ENCODE data around the gene LZIC. TPM values are rescaled to one million over a fixed set of nuclear protein-coding genes. Genes with fewer than 3 reads are reported as not detected.

Gene LZIC
- polyA plus RNA-seq, 1 of the 3 experiments (the other 2 are of a cell fraction): 9.6 TPM

- ChIA-PET POLR2A (no interaction called here), CTCF (no interaction called here)
- DNase-seq: no peak
- no peak for TF ChIP-seq REST (IDR thresholded peaks at IDR 0.05; ENCODE audit: low read depth, low read length)
- no peak for TF ChIP-seq POLR2AphosphoS5 (IDR thresholded peaks at IDR 0.05; ENCODE audit: low read depth, low read length)
- TF ChIP-seq GABPA (IDR thresholded peaks at IDR 0.05; ENCODE audit: low read depth): no peak
- no peak for TF ChIP-seq NRF1 (IDR thresholded peaks at IDR 0.05; ENCODE audit: low read depth, low read length)
- no peak for TF ChIP-seq PBX3 (IDR thresholded peaks at IDR 0.05)
- TF ChIP-seq TCF12 (IDR thresholded peaks at IDR 0.05): peak; percentile 36; the same call in 1 of the 2 replicates
- no peak for TF ChIP-seq FOXM1 (IDR thresholded peaks at IDR 0.05; ENCODE audit: low read depth)
- TF ChIP-seq RXRA (IDR thresholded peaks at IDR 0.05; ENCODE audit: borderline replicate concordance, low read depth): peak; percentile 22; the same call in 1 of the 2 replicates
- no peak for TF ChIP-seq MXI1 (IDR thresholded peaks at IDR 0.05; ENCODE audit: low read depth, low read length)
- TF ChIP-seq USF1 (IDR thresholded peaks at IDR 0.05; ENCODE audit: borderline replicate concordance, low read depth): no peak
- TF ChIP-seq FOSL2 (IDR thresholded peaks at IDR 0.05; ENCODE audit: borderline replicate concordance, low read depth): peak; percentile 57; the same call in 1 of the 2 replicates
- no peak for TF ChIP-seq CTCF (IDR thresholded peaks at IDR 0.05)
- TF ChIP-seq JUND (IDR thresholded peaks at IDR 0.05): peak; percentile 59; the same call in 1 of the 2 replicates
- TF ChIP-seq ZBTB33 (IDR thresholded peaks at IDR 0.05; ENCODE audit: borderline replicate concordance, low read depth): no peak
- no peak for TF ChIP-seq CHD2 (IDR thresholded peaks at IDR 0.05; ENCODE audit: low read length, partially characterized antibody)
- TF ChIP-seq GATA2 (CRISPR knock-in tag; IDR thresholded peaks at IDR 0.05): no peak
- no peak for TF ChIP-seq EZH2phosphoT487 (IDR thresholded peaks at IDR 0.05; ENCODE audit: borderline replicate concordance, low read depth)
- TF ChIP-seq RCOR1 (IDR thresholded peaks at IDR 0.05; ENCODE audit: low read length): no peak
- TF ChIP-seq MEF2A (IDR thresholded peaks at IDR 0.05; ENCODE audit: borderline replicate concordance, low read depth): no peak
- TF ChIP-seq EP300 (IDR thresholded peaks at IDR 0.05; ENCODE audit: borderline replicate concordance in 1 of 2, low read depth in 1 of 2, low read length in 1 of 2): peak in 1 of 2 experiments; percentile 7; a peak in 1 of 4 replicates
- TF ChIP-seq IRF3 (IDR thresholded peaks at IDR 0.05; ENCODE audit: low read depth, low read length): no peak
- TF ChIP-seq USF2 (IDR thresholded peaks at IDR 0.05; ENCODE audit: borderline replicate concordance, low read depth, low read length): no peak
Observed at GRCh38 chr1:9881838-9882249, 61.3 kb downstream of the LZIC start.

More at GRCh38 chr1:9881838-9882249, 61.3 kb downstream of the LZIC start:
- Histone ChIP-seq H3K27me3 (ENCODE audit: insufficient read depth) (no peaks in the 10 kb centered on the region), H2AFZ (ENCODE audit: low read depth) (no peak overlapping the region), H3K79me2 (ENCODE audit: insufficient read depth) (peaks cover 9% of the 10 kb centered on the region; the same call in 1 of the 2 replicates), H3K9me3 (no peaks in the 10 kb centered on the region), H3K4me2 (peak overlapping the region; percentile 31; the same call in 1 of the 2 replicates), H3K9me2 (no peaks in the 10 kb centered on the region), H3K4me3 (ENCODE audit: low read depth in 2 of 2, low read length in 1 of 2) (no peak overlapping the region), H3F3A (replicated peaks; ENCODE audit: insufficient read depth) (peaks cover 5% of the 10 kb centered on the region), H4K20me1 (ENCODE audit: insufficient read depth) (peaks cover 3% of the 10 kb centered on the region; the same call in 1 of the 2 replicates), H3K9ac (no peak overlapping the region), H3K36me3 (replicated peaks in 1 of 2; ENCODE audit: control insufficient read depth in 1 of 2, insufficient read depth in 2 of 2, low read length in 1 of 2) (peaks cover 0 to 1% of the 10 kb centered on the region in 2 experiments), H3K27ac (ENCODE audit: low read depth in 2 of 2, low read length in 1 of 2) (peak overlapping the region in 1 of 2 experiments; percentile 28; a peak in 1 of 4 replicates), H3K4me1 (ENCODE audit: control insufficient read depth in 1 of 2, insufficient read depth in 2 of 2, low read depth in 1 of 2, low read length in 1 of 2) (peaks cover 4 to 5% of the 10 kb centered on the region in 2 experiments; a peak in 1 of 4 replicates)
- 50% methylated on average over 2 of the region's 2 CpGs for WGBS (ENCODE audit: low lambda C conversion rate)

Data from SK-N-SH (cell line).